ENCODE data around the gene RCN2.
A peak's percentile ranks its signal among the peaks of the same experiment; 100 is the strongest.

The RCN2 gene

GRCh38 chr15:76986743-76987142 is 55.2 kb downstream of the RCN2 start:
- Histone ChIP-seq H3K27me3 (replicated peaks; ENCODE audit: control insufficient read depth, insufficient read depth, low read length) (no peaks in the 10 kb centered on the region), H3K4me3 (replicated peaks; ENCODE audit: low read depth, low read length) (no peak overlapping the region), H3K36me3 (ENCODE audit: control insufficient read depth, insufficient read depth, low read length) (no peaks in the 10 kb centered on the region)
- no peak for TF ChIP-seq CTCF (IDR thresholded peaks at IDR 0.05; ENCODE audit: insufficient read depth, low read length, poor library complexity, severe bottlenecking)
- no peak for DNase-seq (ENCODE audit: extremely low read depth, insufficient read length)

- no peaks in the 10 kb centered on the region for H3K36me3 ChIP-seq (ENCODE audit: control insufficient read depth, insufficient read depth, low read length)
- no peak for TF ChIP-seq CTCF (IDR thresholded peaks at IDR 0.05; ENCODE audit: insufficient read depth, low read length, poor library complexity, severe bottlenecking)
- no peak overlapping the region for H3K4me3 ChIP-seq (replicated peaks; ENCODE audit: low read depth, low read length)
- no peaks in the 10 kb centered on the region for H3K27me3 ChIP-seq (replicated peaks; ENCODE audit: control insufficient read depth, insufficient read depth, low read length)
- DNase-seq (ENCODE audit: extremely low read depth, insufficient read length), result no peak
Observed at GRCh38 chr15:76987276-76987675, 55.7 kb downstream of the RCN2 start.

DNA sequence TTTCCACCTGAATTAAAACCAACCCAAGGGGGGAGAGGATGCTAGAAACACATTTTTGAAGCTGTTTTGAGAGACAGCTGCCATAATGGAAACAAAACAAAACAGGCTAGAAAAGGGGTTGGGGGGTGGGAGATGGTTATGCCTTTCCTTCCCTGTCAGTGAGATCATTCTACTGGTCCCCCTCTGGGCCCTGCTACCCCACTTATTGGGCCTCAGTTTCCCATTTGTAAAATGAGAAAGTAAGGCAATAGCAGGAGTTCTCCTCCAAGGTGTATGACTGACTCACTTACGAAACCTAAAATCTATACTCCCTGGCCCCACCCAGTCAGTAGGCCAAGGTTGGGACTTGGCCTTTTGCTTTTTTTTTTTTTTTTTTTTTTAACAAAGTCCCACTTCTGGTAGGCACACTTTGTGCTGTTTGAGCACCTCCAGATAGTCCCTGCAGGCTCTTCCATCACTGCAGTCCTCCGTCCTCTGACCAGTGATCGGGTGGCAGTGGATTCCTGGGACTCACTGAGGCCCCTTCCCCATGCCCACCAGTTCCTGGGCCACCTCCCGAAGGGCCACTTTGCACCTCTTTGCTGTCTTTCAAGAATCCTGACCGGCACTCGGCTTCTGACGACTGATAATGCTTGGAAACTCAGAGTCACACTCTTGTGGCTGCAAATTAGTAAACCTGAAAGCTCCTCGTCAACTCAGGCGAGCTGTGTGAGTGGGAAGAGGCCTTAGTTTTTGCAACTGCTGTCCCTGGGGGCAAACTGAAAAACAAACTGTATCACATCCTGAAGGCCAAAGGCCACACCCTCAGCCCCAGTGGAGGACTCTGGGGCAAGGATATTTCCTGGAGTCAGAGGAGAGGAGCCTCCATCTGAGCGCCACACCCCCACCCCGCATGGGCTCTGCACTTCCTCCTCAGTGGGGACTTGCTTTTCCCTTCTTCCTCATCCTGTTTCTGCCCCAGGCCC is 56.6 kb downstream of the RCN2 start:
- H3K36me3 ChIP-seq (ENCODE audit: control insufficient read depth, insufficient read depth, low read length), result no peaks in the 10 kb centered on the region
- peak overlapping the region; percentile 21; the same call in 1 of the 2 replicates for H3K4me3 ChIP-seq (replicated peaks; ENCODE audit: low read depth, low read length)
- no peaks in the 10 kb centered on the region for H3K27me3 ChIP-seq (replicated peaks; ENCODE audit: control insufficient read depth, insufficient read depth, low read length)
- DNase-seq (ENCODE audit: extremely low read depth, insufficient read length), result peak; percentile 78
- no peak for TF ChIP-seq CTCF (IDR thresholded peaks at IDR 0.05; ENCODE audit: insufficient read depth, low read length, poor library complexity, severe bottlenecking)

DNA sequence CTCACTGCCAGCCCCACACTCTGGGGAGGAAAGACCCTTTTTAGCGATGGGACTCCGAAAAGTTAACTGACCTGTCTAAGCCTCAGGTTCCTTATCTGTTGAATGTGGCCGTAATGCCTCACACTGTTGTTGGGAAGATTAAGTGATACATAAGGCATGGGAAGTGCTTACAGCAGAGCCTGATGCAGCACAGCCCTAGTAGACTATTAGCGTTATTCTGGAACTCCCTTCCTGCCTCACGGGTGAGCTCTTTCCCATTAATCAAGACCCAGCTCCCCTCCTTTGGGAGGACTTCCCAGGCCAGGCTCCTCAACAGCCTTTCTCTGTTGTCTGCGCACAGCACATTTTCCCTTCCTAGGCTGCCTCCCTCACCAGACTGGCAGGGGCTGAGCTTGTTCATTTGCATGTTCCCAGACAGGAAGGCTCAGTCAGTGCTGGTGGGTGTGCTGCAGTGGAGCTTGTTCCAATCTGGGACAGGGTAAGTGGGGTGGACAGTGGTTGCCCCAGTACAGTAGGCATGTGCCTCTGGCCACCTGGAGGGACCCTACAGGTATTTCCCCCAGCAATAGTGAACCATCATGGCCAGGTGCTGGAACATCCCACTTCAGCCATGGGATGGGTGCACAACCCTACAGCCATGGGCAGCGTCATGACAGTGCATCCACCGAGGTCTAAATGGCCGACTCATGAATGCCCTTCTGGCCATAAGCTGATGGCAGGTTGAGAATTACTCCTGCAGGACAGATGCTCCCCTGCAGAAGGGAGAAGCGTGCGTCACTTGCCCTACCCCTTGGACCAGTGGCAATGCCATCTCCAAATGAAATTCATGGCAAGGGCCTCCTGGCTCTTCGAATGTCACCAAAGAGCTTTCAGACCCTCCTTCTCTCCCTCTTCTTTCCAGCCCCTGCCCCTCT is 57.6 kb downstream of the RCN2 start:
- Histone ChIP-seq H3K36me3 (ENCODE audit: control insufficient read depth, insufficient read depth, low read length) (no peaks in the 10 kb centered on the region), H3K4me3 (replicated peaks; ENCODE audit: low read depth, low read length) (no peak overlapping the region), H3K27me3 (replicated peaks; ENCODE audit: control insufficient read depth, insufficient read depth, low read length) (no peaks in the 10 kb centered on the region)
- TF ChIP-seq CTCF (IDR thresholded peaks at IDR 0.05; ENCODE audit: insufficient read depth, low read length, poor library complexity, severe bottlenecking), result no peak
- no peak for DNase-seq (ENCODE audit: extremely low read depth, insufficient read length)

GRCh38 chr15:76991048-76991447 is 59.5 kb downstream of the RCN2 start:
- H3K4me3 ChIP-seq (replicated peaks; ENCODE audit: low read depth, low read length), result no peak overlapping the region
- no peaks in the 10 kb centered on the region for H3K36me3 ChIP-seq (ENCODE audit: control insufficient read depth, insufficient read depth, low read length)
- DNase-seq (ENCODE audit: extremely low read depth, insufficient read length), result no peak
- no peaks in the 10 kb centered on the region for H3K27me3 ChIP-seq (replicated peaks; ENCODE audit: control insufficient read depth, insufficient read depth, low read length)
- no peak for TF ChIP-seq CTCF (IDR thresholded peaks at IDR 0.05; ENCODE audit: insufficient read depth, low read length, poor library complexity, severe bottlenecking)
